CD8-positive, alpha-beta memory T cell (primary cell): ENCODE data around the gene GPR35. TPM values are rescaled to one million over a fixed set of nuclear protein-coding genes. Genes with fewer than 3 reads are reported as not detected.
"Not testable (repeated sequence)": the region's sequence is repeated elsewhere in the genome, so short reads cannot be mapped to it uniquely, and the experiment has no call there.

Experiments
- CTCF ChIA-PET: fragments of 350-600 bp; sonication (Branson Sonifier 250); formaldehyde crosslinking; loops from one replicate; lab custom pipeline; 2021; ENCODE audit warnings: antibody characterized with exemption; lab: Charles Lee
- POLR2A ChIA-PET: fragments of 350-600 bp; sonication (Branson Sonifier 250); formaldehyde crosslinking; loops from one replicate; lab custom pipeline; 2021; ENCODE audit warnings: antibody characterized with exemption; lab: Charles Lee
- DNase-seq, 5 donors: peaks; one replicate each; pipeline versions ENCODE4 v3.0.0 to v3.0.0-alpha.2; 2020 to 2022; ENCODE audit warnings: mixed read lengths in 1 of 5
- H3K27ac ChIP-seq: one replicate; pipeline ENCODE4 v1.7.0; 2013; ENCODE audit warnings: low read depth, mild to moderate bottlenecking, low read length, moderate library complexity
- H3K27me3 ChIP-seq: 2 replicates; pipeline ENCODE4 v1.7.0; 2013; ENCODE audit warnings: low read length, mild to moderate bottlenecking; ENCODE audit not compliant: insufficient read depth, poor library complexity, severe bottlenecking
- H3K36me3 ChIP-seq: 2 replicates; pipeline ENCODE4 v1.7.0; 2013; ENCODE audit warnings: mild to moderate bottlenecking, low read length, moderate library complexity; ENCODE audit not compliant: insufficient read depth
- H3K4me1 ChIP-seq: 2 replicates; pipeline ENCODE4 v1.7.0; 2013; ENCODE audit warnings: mild to moderate bottlenecking, low read length, moderate library complexity; ENCODE audit not compliant: insufficient read depth
- H3K4me3 ChIP-seq: 2 replicates; pipeline ENCODE4 v1.7.0; 2013; ENCODE audit warnings: mild to moderate bottlenecking, low read length
- H3K9me3 ChIP-seq: 2 replicates; pipeline ENCODE4 v1.7.0; 2013; ENCODE audit warnings: mild to moderate bottlenecking, low read length
- H3K27ac Mint-ChIP-seq, 8 donors: one replicate each; pipeline ENCODE4 v1.8.0; 2020 to 2021; ENCODE audit warnings: mixed read lengths in 8 of 8, mild to moderate bottlenecking in 6 of 8, inconsistent platforms in 3 of 8, moderate library complexity in 3 of 8
- H3K27me3 Mint-ChIP-seq, 2 donors: one replicate each; pipeline ENCODE4 v1.8.0; 2020 to 2021; ENCODE audit warnings: mixed read lengths in 2 of 2, mild to moderate bottlenecking in 1 of 2, moderate library complexity in 1 of 2
- H3K36me3 Mint-ChIP-seq, 3 donors: one replicate each; pipeline ENCODE4 v1.8.0; 2020 to 2021; ENCODE audit warnings: mixed read lengths in 3 of 3, inconsistent platforms in 1 of 3, mild to moderate bottlenecking in 1 of 3
- H3K4me1 Mint-ChIP-seq, 3 donors: one replicate each; pipeline ENCODE4 v1.8.0; 2020 to 2021; ENCODE audit warnings: mixed read lengths in 3 of 3, inconsistent platforms in 1 of 3, mild to moderate bottlenecking in 1 of 3
- H3K4me3 Mint-ChIP-seq, 7 donors: one replicate each; pipeline ENCODE4 v1.8.0; 2020 to 2021; ENCODE audit warnings: mixed read lengths in 7 of 7, mild to moderate bottlenecking in 6 of 7, moderate library complexity in 4 of 7, inconsistent platforms in 2 of 7
- H3K9me3 Mint-ChIP-seq, 5 donors: one replicate each; pipeline ENCODE4 v1.8.0; 2020 to 2022; ENCODE audit warnings: mixed read lengths in 5 of 5, mild to moderate bottlenecking in 3 of 5, moderate library complexity in 2 of 5, inconsistent platforms in 1 of 5
- polyA plus RNA-seq: library from polyadenylated mRNA; unstranded; fragments of 300-500 nt; fragmentation: Illumina TruSeq; gene quantifications from one replicate; pipeline ENCODE4 v1.2.3, GENCODE V29; 2021
- total RNA-seq, 2 experiments: library from RNA; stranded (reverse); gene quantifications; one replicate each; pipeline ENCODE4 v1.2.3, GENCODE V29; 2021

GPR35 gene
- total and polyA plus RNA-seq, 3 experiments from 2014 or later, result 1.9 to 9.0 (median 8.4) TPM

DNA sequence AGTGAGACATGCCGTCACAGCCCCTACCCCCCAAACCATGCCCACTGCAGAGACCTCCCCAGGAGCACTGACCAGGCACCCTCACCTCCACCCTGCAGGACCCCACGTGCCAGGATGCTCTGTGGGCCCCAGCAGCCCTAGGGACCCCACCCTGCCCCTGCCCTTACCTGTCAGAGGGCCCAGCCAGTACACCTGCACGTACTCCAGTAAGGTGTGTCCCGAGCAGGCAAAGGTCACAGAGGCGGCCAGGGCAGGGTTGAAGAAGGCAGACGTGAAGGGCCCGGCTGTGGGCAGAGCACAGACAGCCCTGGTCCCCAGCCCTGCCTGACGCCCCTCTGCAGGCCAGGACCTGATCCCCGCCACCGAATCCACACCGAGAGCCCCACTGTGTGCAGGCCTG, 54.9 kb downstream of the GPR35 start:
- DNase-seq, H3K4me3 Mint-ChIP-seq, H3K36me3 ChIP-seq, H3K27ac Mint-ChIP-seq, POLR2A ChIA-PET, H3K9me3 Mint-ChIP-seq, H3K27ac ChIP-seq, H3K4me1 ChIP-seq, CTCF ChIA-PET, H3K4me3 ChIP-seq, H3K4me1 Mint-ChIP-seq, H3K9me3 ChIP-seq, H3K36me3 Mint-ChIP-seq, H3K27me3 ChIP-seq, H3K27me3 Mint-ChIP-seq: not testable (repeated sequence)

Other genes with a start within 250 kb of the GPR35 start
- 1 to 10 TPM; 1.9 to 2.4 TPM for gene GPC1, start 189.8 kb upstream of the GPR35 start, total RNA-seq
- 0.17 TPM for gene GPC1, start 189.8 kb upstream of the GPR35 start, polyA plus RNA-seq
- gene ANKMY1, start 67.5 kb upstream of the GPR35 start, total RNA-seq, result 10 to 100 TPM; 22.4 to 27.9 TPM
- gene ANKMY1, start 67.5 kb upstream of the GPR35 start, polyA plus RNA-seq, result 15.8 TPM
- gene DUSP28, start 65.1 kb upstream of the GPR35 start, total RNA-seq, result 1 to 10 TPM; 7.0 TPM
- 22.0 TPM for gene DUSP28, start 65.1 kb upstream of the GPR35 start, polyA plus RNA-seq
- gene RNPEPL1, start 57.0 kb upstream of the GPR35 start, total RNA-seq, result 10 to 100 TPM; 55.6 to 61.1 TPM
- 101 TPM for gene RNPEPL1, start 57.0 kb upstream of the GPR35 start, polyA plus RNA-seq
- gene CAPN10, start 38.7 kb upstream of the GPR35 start, total RNA-seq, result 10 to 100 TPM; 36.1 to 40.5 TPM
- 19.5 TPM for gene CAPN10, start 38.7 kb upstream of the GPR35 start, polyA plus RNA-seq
- gene AQP12B, start 57.4 kb downstream of the GPR35 start, total RNA-seq, result not detected
- gene AQP12B, start 57.4 kb downstream of the GPR35 start, polyA plus RNA-seq, result not detected
- gene AQP12A, start 66.4 kb downstream of the GPR35 start, total RNA-seq, result not detected
- not detected for gene AQP12A, start 66.4 kb downstream of the GPR35 start, polyA plus RNA-seq
- gene KIF1A, start 194.7 kb downstream of the GPR35 start, total RNA-seq, result 1 to 10 TPM; 1.6 to 1.8 TPM
- gene KIF1A, start 194.7 kb downstream of the GPR35 start, polyA plus RNA-seq, result not detected
- not detected for gene AGXT, start 243.3 kb downstream of the GPR35 start, total RNA-seq
- not detected for gene AGXT, start 243.3 kb downstream of the GPR35 start, polyA plus RNA-seq